Mucosa of gallbladder (tissue), 1 donor: Measurements from ENCODE around the gene ROBO2. TPM values are rescaled to one million over a fixed set of nuclear protein-coding genes. Genes with fewer than 3 reads are reported as not detected.
"Not testable (repeated sequence)": the region's sequence is repeated elsewhere in the genome, so short reads cannot be mapped to it uniquely, and the experiment has no call there.

ENCODE experiments used
- DNase-seq: peaks from one replicate; pipeline ENCODE4 v3.0.0-alpha.2; 2020; ENCODE audit warnings: low spot score
- total RNA-seq: library from RNA; stranded (reverse); gene quantifications from one replicate; pipeline ENCODE4 v1.2.1, GENCODE V29; 2021
- donor health status: DM: no; HTN: no; CAD: no.

The ROBO2 gene
- total RNA-seq, 1 donor from 2014 or later, result 2.8 TPM

DNA sequence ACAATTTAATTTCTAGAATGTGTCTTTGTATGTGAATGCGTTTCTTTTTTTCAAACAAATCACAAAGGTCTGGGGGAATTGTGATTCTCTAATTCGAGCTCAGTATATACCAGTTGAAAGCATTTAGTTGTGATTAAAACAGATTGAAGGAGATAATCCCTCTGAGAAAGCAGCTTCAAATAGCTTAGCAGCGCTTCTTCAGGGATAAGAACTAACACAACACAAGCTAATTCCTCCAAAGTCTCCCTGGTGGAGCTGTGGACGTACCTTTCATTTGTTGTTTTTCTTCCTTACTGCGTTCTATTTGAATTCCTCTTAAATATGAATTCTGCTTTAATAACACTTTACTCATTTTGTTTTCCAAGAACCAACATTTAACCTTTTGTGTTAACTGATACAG lies 286.7 kb downstream of the ROBO2 start:
- no peak for DNase-seq

DNA sequence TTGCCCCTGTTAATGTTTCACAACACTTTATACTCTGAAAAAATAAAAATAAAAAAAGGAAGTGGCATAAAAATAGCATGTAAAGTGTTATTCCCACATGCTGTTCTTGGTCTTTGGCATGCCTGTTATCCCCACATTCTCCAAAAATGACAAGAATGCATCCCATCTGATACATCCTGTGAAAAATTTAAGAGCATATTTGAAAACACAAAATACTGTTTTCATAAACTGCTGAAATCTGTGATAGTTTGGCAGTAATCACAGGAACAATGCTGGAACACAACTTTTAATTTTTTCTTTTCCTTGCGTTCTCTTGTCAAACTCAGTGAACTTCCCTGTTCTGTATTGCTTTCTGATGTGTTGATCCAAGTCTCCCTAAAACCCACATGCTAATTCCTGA lies 288.8 kb downstream of the ROBO2 start:
- no peak for DNase-seq

DNA sequence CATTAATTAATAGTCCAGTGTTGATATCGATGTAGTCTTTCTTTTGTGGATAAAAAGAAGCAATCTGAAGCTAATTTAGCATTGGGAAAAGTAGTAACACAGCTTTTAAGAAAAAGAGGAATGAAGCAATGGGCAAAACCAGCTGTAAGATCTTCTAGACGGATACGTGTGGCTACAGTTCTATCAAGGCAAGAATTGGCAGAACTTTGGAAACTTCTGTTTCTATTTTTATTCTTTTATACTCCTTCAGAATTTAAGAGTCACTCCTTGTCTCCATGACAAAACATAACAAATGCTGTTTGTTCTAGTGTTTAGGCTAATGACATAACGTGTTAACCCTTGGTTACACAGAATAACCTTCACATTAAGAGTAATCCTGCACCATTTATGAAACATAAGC lies 289.2 kb downstream of the ROBO2 start:
- no peak for DNase-seq

DNA sequence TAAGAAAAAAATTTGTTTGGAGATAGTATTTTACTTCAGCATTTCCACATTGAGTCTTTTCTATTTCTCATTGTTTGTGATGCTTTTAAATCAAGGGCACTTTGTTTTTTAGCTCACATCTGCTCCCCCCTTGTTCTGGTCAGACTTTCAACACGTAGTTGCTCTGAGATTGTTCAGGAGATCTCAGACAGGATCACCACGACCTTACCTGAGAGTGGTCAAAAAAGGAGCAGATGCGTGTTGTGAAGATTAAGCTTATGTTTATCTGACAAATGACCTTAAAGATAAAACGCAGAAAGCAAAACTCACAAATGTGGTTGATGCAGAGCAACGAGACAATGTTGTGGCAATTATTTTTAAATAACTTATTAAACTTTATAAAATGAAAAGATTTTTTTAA lies 298.3 kb downstream of the ROBO2 start:
- no peak for DNase-seq

DNA sequence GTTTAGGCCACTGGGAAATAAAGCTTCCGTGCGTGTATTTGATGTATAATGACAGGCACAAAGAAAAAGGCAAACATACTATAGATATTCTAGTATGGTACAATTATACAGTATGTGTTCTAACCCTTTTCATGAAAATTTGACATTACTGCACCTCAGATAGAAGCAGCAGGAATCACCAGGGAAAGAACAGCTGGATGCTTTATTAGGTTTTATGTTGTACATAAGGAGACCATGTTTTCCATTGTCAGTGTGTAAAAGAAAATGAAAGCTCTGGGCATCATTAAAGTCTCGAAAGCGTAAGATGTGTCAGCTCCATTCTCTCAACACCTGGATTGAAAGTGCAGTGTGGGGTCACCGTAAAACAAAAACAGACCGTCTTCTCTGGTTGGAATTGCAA lies 302.1 kb downstream of the ROBO2 start:
- DNase-seq, result no peak

DNA sequence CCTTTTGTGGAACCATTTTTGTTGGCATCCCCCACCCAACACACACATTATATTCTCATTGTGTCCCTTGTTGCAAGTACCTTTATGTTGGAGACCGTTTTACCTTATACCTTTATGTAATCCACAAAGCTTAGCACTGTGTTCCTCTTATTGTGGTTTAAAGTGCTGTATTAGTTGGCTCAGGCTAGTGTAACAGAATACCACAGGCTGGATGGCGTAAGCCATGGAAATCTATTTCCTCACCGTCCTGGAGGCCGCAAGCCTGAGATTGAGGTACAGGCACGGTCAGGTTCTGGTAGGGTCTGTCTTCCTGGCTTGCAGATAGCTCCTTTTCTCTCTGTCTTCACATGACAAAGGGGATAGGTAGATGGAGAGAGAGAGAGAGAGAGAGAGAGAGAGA lies 302.8 kb downstream of the ROBO2 start:
- no peak for DNase-seq

DNA sequence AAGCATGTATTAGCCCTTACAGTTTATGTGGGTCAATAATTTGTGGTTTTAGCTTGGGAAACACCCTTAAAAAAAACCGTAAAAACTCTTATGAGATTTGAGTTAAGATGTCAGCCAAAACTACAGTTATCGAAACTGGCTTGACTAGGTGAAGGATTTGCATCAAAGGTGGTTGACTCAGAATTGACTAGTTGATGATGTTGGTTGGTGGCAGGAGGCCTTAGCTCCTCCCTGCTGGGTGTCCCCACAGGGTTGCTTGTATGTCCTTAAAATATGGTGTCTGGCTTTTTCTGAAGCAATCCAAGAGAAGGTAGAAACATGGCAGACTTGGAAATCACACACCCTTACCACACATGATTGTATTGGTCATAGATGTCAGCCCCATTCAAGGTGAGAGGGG lies 305.1 kb downstream of the ROBO2 start:
- no peak for DNase-seq

DNA sequence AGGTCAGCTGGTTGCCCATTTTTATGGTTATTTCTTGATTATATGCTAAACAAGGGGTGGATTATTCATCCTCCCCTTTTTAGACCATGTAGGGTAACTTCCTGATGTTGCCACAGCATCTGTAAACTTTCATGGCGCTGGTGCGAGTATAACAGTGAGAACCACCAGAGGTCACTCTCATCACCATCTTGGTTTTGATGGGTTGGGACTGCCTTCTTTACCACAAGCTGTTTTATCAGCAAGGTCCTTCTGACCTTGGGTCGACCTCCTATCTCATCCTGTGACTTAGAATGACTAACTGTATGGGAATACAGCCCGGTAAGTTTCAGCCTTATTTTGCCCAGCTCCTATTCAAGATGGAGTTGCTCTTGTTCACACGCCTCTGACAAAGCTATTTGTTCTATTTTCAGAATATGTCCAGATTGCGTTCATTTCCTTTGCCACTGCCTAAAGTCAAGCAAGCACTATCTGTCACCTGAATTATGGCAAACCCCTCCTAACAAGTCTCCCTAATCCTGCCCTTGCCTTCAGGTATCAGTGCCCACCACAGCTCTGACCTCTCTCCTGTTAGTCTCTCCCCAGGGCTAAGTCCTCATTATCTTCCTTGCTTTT lies 308.5 kb downstream of the ROBO2 start:
- no peak for DNase-seq

DNA sequence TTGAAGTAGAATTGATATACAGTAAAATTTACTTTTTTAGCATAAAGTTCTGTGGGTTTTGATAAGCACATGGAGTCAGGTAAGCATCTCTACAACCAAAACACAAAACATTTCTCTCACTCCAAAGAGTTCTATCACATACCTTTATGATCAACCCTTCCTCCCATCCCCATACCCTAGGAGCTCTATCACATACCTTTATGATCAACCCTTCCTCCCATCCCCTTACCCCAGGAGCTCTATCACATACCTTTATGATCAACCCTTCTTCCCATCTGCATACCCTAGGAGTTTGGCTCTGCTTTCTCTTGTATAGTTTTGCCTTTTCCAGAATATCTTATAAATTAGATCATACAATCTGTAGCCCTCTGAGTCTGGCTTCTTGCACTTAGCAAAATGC lies 315.1 kb downstream of the ROBO2 start:
- no peak for DNase-seq

DNA sequence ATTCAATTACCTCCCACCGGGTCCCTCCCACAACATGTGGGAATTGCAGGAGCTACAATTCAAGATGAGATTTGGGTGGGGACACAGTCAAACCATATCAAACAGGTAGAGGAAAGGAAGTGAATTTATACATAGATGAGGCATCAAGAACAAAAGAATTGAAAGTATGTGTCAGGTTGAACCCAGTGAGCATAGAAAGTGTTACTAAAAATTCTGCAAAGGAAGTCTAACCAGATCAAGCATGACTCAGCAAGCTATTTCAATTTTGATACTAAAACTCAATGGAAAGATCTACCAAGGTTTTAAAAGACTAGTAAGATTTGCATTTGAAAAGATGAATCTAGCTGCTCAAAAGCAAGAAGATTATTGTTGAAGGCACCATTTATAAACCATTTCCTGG lies 323.0 kb downstream of the ROBO2 start:
- DNase-seq, result no peak

DNA sequence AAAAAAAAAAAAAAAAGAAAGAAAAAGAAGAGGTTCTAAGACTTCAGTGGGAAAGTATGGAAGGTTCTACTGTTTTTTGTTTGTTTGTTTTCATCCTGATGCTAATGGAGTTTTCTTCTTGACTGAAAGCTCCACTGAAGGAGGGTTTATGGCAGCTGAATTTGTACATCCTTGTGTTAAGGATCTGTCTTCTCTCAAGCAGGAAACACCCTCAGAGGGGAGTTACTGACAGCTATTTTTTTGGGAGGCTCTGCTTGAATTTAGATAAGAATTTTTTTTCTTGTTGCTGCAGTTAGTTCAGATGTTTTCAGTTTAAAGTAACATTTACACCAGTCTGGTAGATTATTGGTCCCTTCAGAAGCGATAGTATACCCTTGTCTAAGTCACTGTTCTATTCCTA lies 325.3 kb downstream of the ROBO2 start:
- DNase-seq, result no peak

DNA sequence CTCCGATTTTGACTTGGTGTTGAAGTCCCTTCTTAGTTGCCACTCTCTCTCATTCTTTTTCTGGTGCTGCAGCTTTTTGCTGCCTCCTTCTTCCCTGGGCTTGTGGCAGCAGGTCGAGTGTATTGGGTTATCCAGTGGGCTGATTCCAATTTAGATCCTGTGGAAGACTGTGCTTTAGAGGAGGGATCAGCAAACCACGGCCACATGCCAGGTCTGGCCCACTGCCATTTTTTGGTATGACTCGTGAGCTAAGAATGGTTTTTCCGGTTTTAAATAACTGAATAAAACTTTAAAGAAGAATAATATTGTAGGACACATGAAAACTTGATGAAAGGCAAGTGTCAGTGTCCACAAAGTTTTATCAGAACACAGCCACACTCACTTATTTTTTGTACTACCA lies 330.5 kb downstream of the ROBO2 start:
- DNase-seq, result no peak

DNA sequence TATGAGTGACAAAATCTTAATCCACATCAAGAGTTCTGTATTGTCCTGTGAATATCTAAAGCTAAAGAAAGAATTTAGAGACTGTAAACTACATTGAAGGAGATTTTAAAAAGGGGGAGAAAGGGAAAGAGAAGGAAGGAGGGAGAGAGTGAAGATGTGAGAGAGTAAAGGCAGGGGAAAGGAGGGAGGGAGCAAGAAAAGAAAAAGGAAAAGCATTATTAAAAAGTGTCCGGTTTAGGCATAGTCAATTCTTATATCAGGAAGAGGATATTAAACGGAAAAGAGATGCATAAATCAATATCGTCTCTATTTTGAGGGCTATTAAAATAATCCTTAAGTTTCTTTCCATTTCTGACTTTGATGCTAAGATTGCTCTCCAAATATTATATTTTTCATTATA lies 332.1 kb downstream of the ROBO2 start:
- no peak for DNase-seq

DNA sequence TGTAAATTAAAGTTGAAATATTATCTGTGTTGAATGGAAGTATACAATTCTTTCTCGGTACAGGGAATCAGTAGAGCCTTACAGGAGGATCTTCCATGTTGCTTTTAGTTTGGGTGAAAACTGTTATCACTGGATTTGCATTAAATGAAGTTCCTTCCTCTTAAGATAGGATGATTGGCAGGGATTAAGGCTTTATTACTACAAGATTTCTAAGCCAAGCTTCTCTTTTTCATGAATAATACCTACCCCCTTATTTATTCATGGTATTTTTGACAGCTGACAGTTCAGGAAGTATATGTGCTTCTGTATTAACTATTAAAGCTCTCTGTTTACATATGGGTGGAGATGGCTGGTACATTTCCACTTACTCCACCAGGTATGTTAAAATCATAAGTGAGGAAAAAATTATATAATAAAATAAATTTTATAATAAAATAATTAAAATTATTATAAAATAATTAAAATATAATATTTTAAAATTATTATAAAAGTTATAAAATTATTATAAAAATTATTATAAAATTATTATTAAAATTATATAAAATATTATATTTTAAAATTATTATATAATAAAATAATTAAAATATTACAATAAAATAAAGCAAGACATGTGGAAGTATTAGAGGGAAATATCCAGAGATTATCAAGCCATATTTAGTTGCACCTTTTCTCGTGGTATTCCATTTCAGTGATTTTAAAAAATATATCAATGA lies 332.9 kb downstream of the ROBO2 start:
- DNase-seq, result no peak

DNA sequence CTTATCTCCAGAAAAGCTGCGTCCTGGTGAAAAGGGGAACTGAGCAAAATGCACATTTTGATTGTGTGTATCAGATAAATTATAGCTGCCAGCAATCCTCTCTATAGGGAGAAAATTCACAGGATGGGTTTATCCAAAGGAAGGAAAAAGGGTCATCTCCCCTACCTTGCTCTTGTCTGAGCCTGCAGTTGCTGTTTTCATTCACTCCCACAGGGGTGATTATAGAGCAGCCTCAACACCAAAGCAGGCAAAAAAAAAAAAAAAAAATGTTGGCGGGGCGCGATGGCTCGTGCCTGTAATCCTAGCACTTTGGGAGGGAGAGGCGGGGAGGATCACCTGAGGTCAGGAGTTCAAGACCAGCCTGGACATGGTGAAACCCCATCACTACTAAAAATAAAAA lies 333.7 kb downstream of the ROBO2 start:
- DNase-seq, result no peak

DNA sequence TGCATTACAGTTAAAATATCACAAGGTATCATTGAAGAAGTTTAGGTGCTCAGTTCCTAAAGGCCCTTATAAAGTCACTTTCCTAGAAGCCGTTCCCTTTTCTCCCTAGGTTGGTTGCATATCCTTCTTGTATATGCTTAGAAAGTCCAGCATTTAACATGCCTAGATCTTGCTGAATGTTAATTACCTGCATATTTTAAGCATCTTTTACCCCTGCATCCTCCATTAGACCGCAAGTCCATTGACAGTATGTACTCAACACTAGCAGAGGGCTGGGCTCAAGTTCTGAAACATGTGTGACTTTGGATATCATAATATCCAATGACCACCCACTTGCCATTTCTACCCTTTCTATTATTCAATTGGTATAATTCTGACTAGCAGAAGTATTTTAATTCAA lies 336.6 kb downstream of the ROBO2 start:
- no peak for DNase-seq

DNA sequence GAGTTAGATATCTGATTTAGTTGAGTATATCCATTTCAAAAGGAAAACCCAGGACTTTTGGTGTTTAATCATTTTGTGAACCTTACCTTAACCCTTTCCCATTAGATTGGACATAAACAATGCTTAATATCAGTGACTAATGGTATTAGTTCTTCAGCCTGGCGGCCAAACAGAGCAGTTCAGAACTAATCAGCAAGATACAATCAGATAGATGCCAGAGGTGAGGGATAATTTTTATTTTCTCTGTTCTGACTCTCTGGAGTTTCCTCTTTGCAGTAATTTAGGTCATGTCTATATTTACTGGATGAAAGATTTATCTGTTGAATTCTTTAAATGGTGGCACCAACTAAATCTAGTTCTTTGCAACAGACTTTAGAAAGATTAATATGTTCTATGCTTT lies 337.8 kb downstream of the ROBO2 start:
- DNase-seq, result no peak

DNA sequence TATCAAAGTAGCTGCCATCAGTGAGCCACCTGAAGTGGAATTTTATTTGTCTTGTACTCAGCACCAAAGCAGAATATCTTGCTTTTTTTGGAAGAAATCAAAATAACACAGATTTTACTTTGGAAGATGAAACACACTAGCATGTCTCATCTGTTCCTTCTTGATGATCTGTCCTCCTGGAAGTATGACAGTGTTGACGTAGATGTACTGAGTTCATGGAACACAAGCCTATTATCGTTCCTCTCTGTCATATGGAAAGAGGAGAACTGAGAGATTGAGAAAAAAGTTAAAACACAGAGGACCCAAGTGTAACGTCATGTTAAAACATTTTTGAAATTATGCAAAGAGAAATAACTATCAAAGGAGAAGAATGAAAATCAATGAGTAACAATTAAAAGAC lies 340.2 kb downstream of the ROBO2 start:
- DNase-seq, result no peak

DNA sequence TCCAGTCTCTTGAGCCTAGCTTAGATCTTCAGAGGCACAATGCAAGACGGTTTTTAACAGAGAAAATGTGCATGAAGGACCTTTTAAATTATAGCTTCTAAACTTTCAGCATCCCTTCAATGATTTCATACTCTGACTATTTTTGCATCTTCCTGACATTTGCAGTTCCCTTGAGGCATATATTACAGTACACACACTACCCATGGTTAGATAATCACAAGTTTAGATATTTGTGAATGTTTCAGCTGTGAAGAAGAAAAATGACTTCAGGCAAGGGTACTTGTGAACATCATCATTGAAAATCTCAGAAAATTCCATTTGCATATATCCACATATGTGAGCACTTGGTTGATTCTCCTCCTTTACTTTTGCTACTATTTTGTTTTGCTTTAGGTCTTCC lies 341.5 kb downstream of the ROBO2 start:
- no peak for DNase-seq

DNA sequence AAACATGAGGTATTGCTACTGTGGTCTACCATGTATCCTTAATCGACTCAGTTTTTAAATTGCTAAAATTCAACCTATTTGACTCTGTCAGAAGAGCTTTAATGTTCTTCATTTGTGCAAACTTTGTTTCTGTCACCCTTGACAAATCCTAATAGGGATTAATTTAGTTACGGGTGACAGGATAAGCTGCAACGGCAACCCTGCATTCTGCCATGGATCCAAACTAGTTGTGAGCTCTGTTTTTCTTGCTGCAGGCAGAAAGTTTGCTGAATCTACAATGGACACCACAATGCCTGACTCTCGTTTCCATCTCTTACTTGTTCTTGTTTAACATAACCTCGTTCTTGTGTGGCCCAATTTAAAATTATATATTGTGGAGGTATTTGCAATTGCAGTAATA lies 352.3 kb downstream of the ROBO2 start:
- no peak for DNase-seq

DNA sequence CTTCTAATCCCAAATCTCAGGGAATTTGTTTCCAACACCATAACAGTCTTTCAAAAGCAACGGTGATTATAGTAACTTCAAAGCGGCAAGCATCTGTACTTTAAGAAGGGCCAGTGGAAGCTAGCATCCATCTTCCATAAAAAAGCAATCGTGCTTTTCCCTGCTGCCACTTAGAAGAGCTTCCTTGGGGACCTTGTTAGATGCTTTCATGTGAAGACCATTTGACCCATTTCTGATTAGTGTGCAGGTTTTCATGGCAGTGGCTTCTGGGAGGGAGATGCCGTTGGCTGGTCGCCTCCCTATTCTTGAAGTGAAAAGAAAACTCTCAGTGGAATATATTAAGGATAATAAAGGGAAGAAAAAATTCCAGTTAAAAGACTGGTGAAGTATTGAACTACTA lies 354.1 kb downstream of the ROBO2 start:
- DNase-seq, result no peak

DNA sequence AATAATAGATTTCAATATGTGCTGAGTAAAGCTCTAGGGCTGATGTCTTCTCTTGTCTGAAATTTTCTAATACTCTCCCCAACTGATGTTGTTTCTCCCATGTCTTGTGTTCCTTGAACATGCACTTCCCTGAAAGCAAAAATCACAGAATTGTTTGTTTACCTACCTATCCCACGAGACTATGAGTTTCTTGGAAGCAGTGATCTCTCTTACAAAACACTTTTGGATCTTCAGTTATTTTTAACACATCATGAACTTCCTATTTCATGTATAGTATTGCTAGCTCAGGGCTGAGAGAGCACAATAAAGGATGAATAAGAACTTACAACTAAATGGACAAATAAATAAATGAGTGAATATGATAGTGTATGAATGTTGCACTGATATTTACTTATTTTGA lies 365.0 kb downstream of the ROBO2 start:
- no peak for DNase-seq

DNA sequence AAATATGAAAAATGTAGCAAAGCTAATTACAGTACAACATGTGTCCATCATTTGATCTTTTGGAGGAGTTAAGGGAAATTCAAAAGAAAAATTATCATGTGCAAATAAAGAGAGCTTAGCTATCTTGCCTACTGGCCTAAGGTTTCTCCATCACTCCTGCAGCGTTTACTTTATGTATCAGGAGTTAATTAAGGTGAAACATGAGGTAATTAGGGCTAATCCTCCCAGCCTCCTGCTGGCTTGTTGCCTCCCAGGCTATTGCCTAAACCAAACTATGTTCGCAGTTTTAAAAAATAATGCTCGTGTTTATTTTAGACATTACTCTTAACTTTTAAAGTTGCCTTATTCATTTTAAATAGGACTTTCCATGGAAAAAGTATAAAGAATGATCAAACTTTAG lies 367.5 kb downstream of the ROBO2 start:
- DNase-seq, result no peak

DNA sequence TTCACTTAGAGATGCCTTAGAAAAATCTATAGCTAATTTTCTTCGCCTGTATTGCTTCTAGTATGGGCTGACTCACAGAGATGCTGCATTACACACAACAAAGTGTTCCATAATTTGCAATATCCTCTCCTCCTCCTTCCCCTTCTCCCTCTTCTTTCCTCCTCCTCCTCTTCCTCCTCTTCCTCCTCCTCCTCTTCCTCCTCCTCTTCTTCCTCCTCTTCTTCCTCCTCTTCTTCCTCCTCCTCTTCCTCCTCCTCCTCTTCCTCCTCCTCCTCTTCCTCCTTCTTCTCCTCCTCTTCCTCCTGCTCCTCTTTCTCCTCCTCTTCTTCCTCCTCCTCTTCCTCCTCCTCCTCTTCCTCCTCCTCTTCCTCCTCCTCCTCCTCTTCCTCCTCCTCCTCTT lies 370.4 kb downstream of the ROBO2 start:
- DNase-seq, result not testable (repeated sequence)
